GM23338 (cell line): Measurements from ENCODE around the gene TCERG1. TPM values are rescaled to one million over a fixed set of nuclear protein-coding genes. Genes with fewer than 3 reads are reported as not detected.

Experiments used
- ATAC-seq: fragments of 200-7000 bp; cut with Tn5 transposase; 3 replicates; pipeline ENCODE4 v1.9.1; 2020
- DNase-seq: peaks from one replicate; pipeline ENCODE4 v3.0.0-alpha.2; 2015; ENCODE audit warnings: low spot score
- H2AFZ ChIP-seq: fragments of 200-600 bp; sonication (generic); 2 replicates; pipeline ENCODE4 v1.8.0; 2016; ENCODE audit warnings: antibody characterized with exemption, mild to moderate bottlenecking, moderate library complexity
- H3F3A ChIP-seq: fragments of 200-600 bp; sonication (generic); replicated peaks from 2 replicates; pipeline ENCODE4 v1.8.0; 2017; ENCODE audit warnings: antibody characterized with exemption, mixed run types, low read depth
- H3K27ac ChIP-seq: fragments of 200-600 bp; sonication (generic); 2 replicates; pipeline ENCODE4 v1.6.1; 2016; ENCODE audit warnings: low read depth
- H3K27me3 ChIP-seq: fragments of 200-600 bp; sonication (generic); 2 replicates; pipeline ENCODE4 v1.8.0; 2016; ENCODE audit warnings: mild to moderate bottlenecking, mixed run types, moderate library complexity; ENCODE audit not compliant: insufficient read depth
- H3K36me3 ChIP-seq: fragments of 200-600 bp; sonication (generic); 2 replicates; pipeline ENCODE4 v1.8.0; 2016; ENCODE audit warnings: mild to moderate bottlenecking; ENCODE audit not compliant: insufficient read depth
- H3K4me1 ChIP-seq: fragments of 200-600 bp; sonication (generic); 2 replicates; pipeline ENCODE4 v1.8.0; 2016; ENCODE audit warnings: mild to moderate bottlenecking, moderate library complexity; ENCODE audit not compliant: insufficient read depth
- H3K4me2 ChIP-seq: fragments of 200-600 bp; sonication (generic); 2 replicates; pipeline ENCODE4 v1.7.1; 2017; ENCODE audit warnings: mixed run types
- H3K4me3 ChIP-seq: fragments of 200-600 bp; sonication (generic); 2 replicates; pipeline ENCODE4 v1.6.1; 2016; ENCODE audit warnings: mixed run types
- H3K79me2 ChIP-seq: fragments of 200-600 bp; sonication (generic); replicated peaks from 2 replicates; pipeline ENCODE4 v1.8.0; 2017; ENCODE audit warnings: mild to moderate bottlenecking; ENCODE audit not compliant: insufficient read depth
- H3K9me2 ChIP-seq: fragments of 200-600 bp; sonication (generic); 2 replicates; pipeline ENCODE4 v1.8.0; 2017; ENCODE audit not compliant: insufficient read depth
- H4K20me1 ChIP-seq: fragments of 200-600 bp; sonication (generic); replicated peaks from 2 replicates; pipeline ENCODE4 v1.8.0; 2017; ENCODE audit warnings: mild to moderate bottlenecking; ENCODE audit not compliant: insufficient read depth
- H3K27ac Mint-ChIP-seq: 2 replicates; pipeline ENCODE4 v1.8.0; 2020; ENCODE audit warnings: inconsistent platforms, mild to moderate bottlenecking, moderate library complexity, mixed read lengths
- H3K27me3 Mint-ChIP-seq: 3 replicates; pipeline ENCODE4 v1.8.0; 2022; ENCODE audit warnings: low read depth, mild to moderate bottlenecking, moderate library complexity, mixed read lengths, inconsistent platforms; ENCODE audit not compliant: insufficient read depth, poor library complexity
- H3K36me3 Mint-ChIP-seq: 3 replicates; pipeline ENCODE4 v1.8.0; 2021; ENCODE audit warnings: low read depth, mild to moderate bottlenecking, inconsistent platforms, moderate library complexity, mixed read lengths
- H3K4me1 Mint-ChIP-seq: 3 replicates; pipeline ENCODE4 v1.8.0; 2020; ENCODE audit warnings: mild to moderate bottlenecking, inconsistent platforms, mixed read lengths
- H3K4me3 Mint-ChIP-seq: 3 replicates; pipeline ENCODE4 v1.8.0; 2021; ENCODE audit warnings: moderate library complexity, mild to moderate bottlenecking, inconsistent platforms, mixed read lengths
- H3K9me3 Mint-ChIP-seq: 3 replicates; pipeline ENCODE4 v1.8.0; 2020; ENCODE audit warnings: moderate library complexity, mild to moderate bottlenecking, inconsistent platforms, mixed read lengths
- CREB1 ChIP-seq: fragments of 250-450 bp; sonication (Bioruptor Pico); IDR thresholded peaks from 2 replicates; pipeline ENCODE4 v1.5.0; 2020; ENCODE audit warnings: low read depth, mild to moderate bottlenecking, moderate library complexity
- ETS1 ChIP-seq: IDR thresholded peaks from 2 replicates; pipeline ENCODE4 v1.6.1; 2016; ENCODE audit warnings: antibody characterized with exemption
- EZH2 ChIP-seq: fragments of 200-600 bp; sonication (generic); IDR thresholded peaks from one replicate; pipeline ENCODE4 v1.8.0; 2017; ENCODE audit warnings: antibody characterized with exemption, mild to moderate bottlenecking, low read depth; ENCODE audit not compliant: unreplicated experiment
- EZH2phosphoT487 ChIP-seq: fragments of 200-600 bp; sonication (generic); IDR thresholded peaks from one replicate; pipeline ENCODE4 v1.8.1; 2018; ENCODE audit warnings: antibody characterized with exemption; ENCODE audit not compliant: unreplicated experiment
- JUNB ChIP-seq: IDR thresholded peaks from one replicate; pipeline ENCODE4 v1.6.1; 2016; ENCODE audit warnings: antibody characterized with exemption; ENCODE audit not compliant: unreplicated experiment
- NANOG ChIP-seq: IDR thresholded peaks from 2 replicates; pipeline ENCODE4 v1.6.1; 2016; ENCODE audit warnings: antibody characterized with exemption, borderline replicate concordance
- POLR2AphosphoS5 ChIP-seq: IDR thresholded peaks from 2 replicates; pipeline ENCODE4 v1.6.1; 2016; ENCODE audit warnings: antibody characterized with exemption, low read depth
- STAT1 ChIP-seq: IDR thresholded peaks from one replicate; pipeline ENCODE4 v1.6.1; 2016; ENCODE audit warnings: antibody characterized with exemption; ENCODE audit not compliant: unreplicated experiment
- ZNF114 ChIP-seq: fragments of 250-450 bp; sonication (Bioruptor Pico); IDR thresholded peaks from 2 replicates; pipeline ENCODE4 v1.5.0; 2020; ENCODE audit warnings: mild to moderate bottlenecking, moderate library complexity
- ZNF331 ChIP-seq: fragments of 250-450 bp; sonication (Bioruptor Pico); IDR thresholded peaks from 2 replicates; pipeline ENCODE4 v1.5.0; 2020; ENCODE audit warnings: low read depth, mild to moderate bottlenecking, moderate library complexity
- ZNF462 ChIP-seq: fragments of 250-450 bp; sonication (Bioruptor Pico); IDR thresholded peaks from 2 replicates; pipeline ENCODE4 v1.5.0; 2020; ENCODE audit warnings: mild to moderate bottlenecking, moderate library complexity
- polyA plus RNA-seq: library from polyadenylated mRNA; unstranded; fragments of >200 nt; fragmentation: Nextera tagmentation; extraction: Ambion mirVana; gene quantifications from 2 replicates; pipeline ENCODE4 v1.2.1, GENCODE V29; 2016
- total RNA-seq: library from RNA; depleted of rRNA; stranded (reverse); fragments of >200 nt; shearing (Covaris generic); gene quantifications from 2 replicates; pipeline ENCODE4 v1.2.3, GENCODE V29; 2014
- TF ChIP-seq, protein P1 (sequence below): IDR thresholded peaks from one replicate; pipeline ENCODE4 v1.6.1; 2018; ENCODE audit warnings: antibody characterized with exemption; ENCODE audit not compliant: unreplicated experiment
- TF ChIP-seq, protein P2 (sequence below), 2 experiments: fragments of 200-600 bp in 1 of 2; sonication (generic) in 1 of 2; conservative IDR thresholded peaks; 2 replicates each; pipeline versions ENCODE4 v1.5.1 to v1.6.1; 2016 to 2017; ENCODE audit warnings: antibody characterized with exemption in 2 of 2, low read depth in 2 of 2, mild to moderate bottlenecking in 2 of 2, moderate library complexity in 1 of 2

Gene TCERG1
- total and polyA plus RNA-seq, 2 experiments from 2014 or later = 127 to 178 TPM

DNA sequence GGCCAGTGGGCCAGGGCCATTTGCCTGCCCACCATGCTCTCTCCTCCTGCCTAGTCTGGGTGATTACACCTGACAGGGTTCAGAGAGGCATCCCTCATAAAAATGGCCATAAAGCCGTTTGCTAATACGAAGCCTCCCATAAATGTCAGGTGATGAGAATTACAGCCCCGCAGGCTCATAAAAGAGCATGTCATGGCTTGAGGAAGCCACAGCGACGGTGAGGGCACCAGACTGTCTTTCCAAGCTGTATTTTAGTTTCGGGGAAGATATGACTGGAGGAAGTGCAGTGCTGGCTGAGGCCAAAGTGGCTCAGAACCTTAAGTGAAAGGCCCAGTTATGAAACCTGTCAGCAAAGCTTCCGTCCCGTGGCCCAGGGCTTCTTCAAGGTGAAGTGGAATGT is 18.5 kb upstream of the TCERG1 start:
- Mint-ChIP-seq H3K9me3 (no peaks in the 10 kb centered on the region), H3K36me3 (no peaks in the 10 kb centered on the region), H3K4me3 (no peak overlapping the region), H3K27me3 (peaks cover 2% of the 10 kb centered on the region), H3K4me1 (peaks cover 2% of the 10 kb centered on the region; the same call in 1 of the 3 replicates), H3K27ac (no peak overlapping the region)
- Histone ChIP-seq H3K79me2 (no peaks in the 10 kb centered on the region), H2AFZ (no peak overlapping the region), H3K36me3 (no peaks in the 10 kb centered on the region), H3K27me3 (no peaks in the 10 kb centered on the region), H3F3A (no peaks in the 10 kb centered on the region), H4K20me1 (no peaks in the 10 kb centered on the region), H3K4me3 (no peak overlapping the region), H3K4me1 (no peaks in the 10 kb centered on the region), H3K9me2 (no peaks in the 10 kb centered on the region), H3K27ac (no peak overlapping the region), H3K4me2 (no peak overlapping the region)
- TF ChIP-seq ZNF114 (no peak), ETS1 (no peak), CREB1 (CRISPR knock-in tag) (no peak), JUNB (no peak), EZH2phosphoT487 (no peak), STAT1 (no peak), POLR2AphosphoS5 (no peak), ZNF331 (CRISPR knock-in tag) (no peak), ZNF462 (CRISPR knock-in tag) (no peak), EZH2 (no peak), NANOG (no peak)
- TF ChIP-seq, protein P1, sequence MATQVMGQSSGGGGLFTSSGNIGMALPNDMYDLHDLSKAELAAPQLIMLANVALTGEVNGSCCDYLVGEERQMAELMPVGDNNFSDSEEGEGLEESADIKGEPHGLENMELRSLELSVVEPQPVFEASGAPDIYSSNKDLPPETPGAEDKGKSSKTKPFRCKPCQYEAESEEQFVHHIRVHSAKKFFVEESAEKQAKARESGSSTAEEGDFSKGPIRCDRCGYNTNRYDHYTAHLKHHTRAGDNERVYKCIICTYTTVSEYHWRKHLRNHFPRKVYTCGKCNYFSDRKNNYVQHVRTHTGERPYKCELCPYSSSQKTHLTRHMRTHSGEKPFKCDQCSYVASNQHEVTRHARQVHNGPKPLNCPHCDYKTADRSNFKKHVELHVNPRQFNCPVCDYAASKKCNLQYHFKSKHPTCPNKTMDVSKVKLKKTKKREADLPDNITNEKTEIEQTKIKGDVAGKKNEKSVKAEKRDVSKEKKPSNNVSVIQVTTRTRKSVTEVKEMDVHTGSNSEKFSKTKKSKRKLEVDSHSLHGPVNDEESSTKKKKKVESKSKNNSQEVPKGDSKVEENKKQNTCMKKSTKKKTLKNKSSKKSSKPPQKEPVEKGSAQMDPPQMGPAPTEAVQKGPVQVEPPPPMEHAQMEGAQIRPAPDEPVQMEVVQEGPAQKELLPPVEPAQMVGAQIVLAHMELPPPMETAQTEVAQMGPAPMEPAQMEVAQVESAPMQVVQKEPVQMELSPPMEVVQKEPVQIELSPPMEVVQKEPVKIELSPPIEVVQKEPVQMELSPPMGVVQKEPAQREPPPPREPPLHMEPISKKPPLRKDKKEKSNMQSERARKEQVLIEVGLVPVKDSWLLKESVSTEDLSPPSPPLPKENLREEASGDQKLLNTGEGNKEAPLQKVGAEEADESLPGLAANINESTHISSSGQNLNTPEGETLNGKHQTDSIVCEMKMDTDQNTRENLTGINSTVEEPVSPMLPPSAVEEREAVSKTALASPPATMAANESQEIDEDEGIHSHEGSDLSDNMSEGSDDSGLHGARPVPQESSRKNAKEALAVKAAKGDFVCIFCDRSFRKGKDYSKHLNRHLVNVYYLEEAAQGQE = no peak
- TF ChIP-seq, protein P2, sequence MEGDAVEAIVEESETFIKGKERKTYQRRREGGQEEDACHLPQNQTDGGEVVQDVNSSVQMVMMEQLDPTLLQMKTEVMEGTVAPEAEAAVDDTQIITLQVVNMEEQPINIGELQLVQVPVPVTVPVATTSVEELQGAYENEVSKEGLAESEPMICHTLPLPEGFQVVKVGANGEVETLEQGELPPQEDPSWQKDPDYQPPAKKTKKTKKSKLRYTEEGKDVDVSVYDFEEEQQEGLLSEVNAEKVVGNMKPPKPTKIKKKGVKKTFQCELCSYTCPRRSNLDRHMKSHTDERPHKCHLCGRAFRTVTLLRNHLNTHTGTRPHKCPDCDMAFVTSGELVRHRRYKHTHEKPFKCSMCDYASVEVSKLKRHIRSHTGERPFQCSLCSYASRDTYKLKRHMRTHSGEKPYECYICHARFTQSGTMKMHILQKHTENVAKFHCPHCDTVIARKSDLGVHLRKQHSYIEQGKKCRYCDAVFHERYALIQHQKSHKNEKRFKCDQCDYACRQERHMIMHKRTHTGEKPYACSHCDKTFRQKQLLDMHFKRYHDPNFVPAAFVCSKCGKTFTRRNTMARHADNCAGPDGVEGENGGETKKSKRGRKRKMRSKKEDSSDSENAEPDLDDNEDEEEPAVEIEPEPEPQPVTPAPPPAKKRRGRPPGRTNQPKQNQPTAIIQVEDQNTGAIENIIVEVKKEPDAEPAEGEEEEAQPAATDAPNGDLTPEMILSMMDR (conservative IDR thresholded peaks at IDR 0.05; ENCODE audit: low read depth in 2 of 2) = no peak
- DNase-seq = no peak
- no peak for ATAC-seq
